ENCODE results near the gene RAD18. TPM values are rescaled to one million over a fixed set of nuclear protein-coding genes. Genes with fewer than 3 reads are reported as not detected.

Gene RAD18
- total RNA-seq, 3 donors from 2014 or later (not counting 1 experiment from before 2014, with no cell fraction given): 19.8 to 23.3 (median 22.5) TPM

DNA sequence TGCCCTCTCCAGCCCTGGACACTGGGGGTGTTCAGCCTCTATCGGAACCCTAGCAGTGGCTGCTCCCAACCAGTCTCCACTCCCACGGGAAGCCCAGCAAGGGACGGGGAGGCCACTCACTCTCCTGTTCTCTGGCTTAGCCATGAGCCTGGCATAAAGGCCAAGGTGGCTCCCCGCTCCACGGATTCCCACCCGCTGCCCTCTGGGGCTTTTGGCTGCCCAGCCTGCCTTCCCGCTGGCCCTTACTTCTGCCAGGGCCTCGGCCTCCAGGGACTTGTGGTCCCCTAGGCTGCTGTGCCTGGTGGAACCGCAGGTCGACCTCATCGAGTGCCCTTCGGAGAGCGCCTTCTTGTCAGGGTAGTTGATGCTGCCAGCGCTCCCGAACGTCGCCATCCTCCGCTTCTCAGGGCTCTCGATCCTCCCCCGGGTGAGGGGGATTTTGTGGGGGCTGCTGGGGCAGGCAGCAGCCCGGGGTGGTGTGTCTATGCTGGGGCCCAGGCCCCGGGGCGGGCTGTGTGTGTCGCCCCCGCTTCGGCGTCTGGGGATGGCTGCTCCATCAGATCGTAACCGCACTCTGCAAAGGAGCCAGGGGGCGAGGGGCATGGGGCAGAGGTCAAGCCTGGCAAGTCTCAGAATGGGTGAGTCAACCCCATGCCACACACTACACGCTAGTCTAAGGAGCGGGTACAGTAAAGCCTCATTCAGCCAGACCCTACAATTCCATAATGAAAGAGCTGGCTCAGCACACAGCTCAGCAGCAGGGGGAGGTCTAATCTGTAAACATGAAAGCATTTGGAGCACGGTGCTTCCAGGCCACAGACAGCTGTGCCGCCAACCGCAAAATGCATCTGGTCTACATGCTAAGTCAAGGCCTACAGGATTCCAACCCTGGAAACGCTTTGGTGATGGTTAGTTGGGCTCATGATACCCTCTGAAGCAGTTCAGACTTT lies 27.3 kb upstream of the RAD18 start:
- DNase-seq: no peak
- WGBS (ENCODE audit: insufficient coverage): 94% methylated on average over 36 of the region's 36 CpGs
- Histone ChIP-seq H3K9me3 (ENCODE audit: control insufficient read depth, insufficient read depth, low read length) (no peaks in the 10 kb centered on the region), H3K36me3 (ENCODE audit: control insufficient read depth, insufficient read depth, low read length) (no peaks in the 10 kb centered on the region), H3K27me3 (ENCODE audit: control insufficient read depth, insufficient read depth, low read length) (no peaks in the 10 kb centered on the region), H3K4me1 (ENCODE audit: control insufficient read depth, insufficient read depth, low read length) (peaks cover 5% of the 10 kb centered on the region), H3K4me3 (ENCODE audit: low read length) (no peak overlapping the region), H3K27ac (ENCODE audit: low read length) (no peak overlapping the region)
- Mint-ChIP-seq H3K9me3 (no peaks in the 10 kb centered on the region), H3K4me3 (no peak overlapping the region), H3K27me3 (ENCODE audit: low read depth in 2 of 2) (no peaks in the 10 kb centered on the region), H3K27ac (no peak overlapping the region), H3K36me3 (no peaks in the 10 kb centered on the region), H3K4me1 (no peaks in the 10 kb centered on the region)
- intact Hi-C loops (cut with micrococcal nuclease): no loop called here
- ATAC-seq: no peak
- TF ChIP-seq, protein P1, sequence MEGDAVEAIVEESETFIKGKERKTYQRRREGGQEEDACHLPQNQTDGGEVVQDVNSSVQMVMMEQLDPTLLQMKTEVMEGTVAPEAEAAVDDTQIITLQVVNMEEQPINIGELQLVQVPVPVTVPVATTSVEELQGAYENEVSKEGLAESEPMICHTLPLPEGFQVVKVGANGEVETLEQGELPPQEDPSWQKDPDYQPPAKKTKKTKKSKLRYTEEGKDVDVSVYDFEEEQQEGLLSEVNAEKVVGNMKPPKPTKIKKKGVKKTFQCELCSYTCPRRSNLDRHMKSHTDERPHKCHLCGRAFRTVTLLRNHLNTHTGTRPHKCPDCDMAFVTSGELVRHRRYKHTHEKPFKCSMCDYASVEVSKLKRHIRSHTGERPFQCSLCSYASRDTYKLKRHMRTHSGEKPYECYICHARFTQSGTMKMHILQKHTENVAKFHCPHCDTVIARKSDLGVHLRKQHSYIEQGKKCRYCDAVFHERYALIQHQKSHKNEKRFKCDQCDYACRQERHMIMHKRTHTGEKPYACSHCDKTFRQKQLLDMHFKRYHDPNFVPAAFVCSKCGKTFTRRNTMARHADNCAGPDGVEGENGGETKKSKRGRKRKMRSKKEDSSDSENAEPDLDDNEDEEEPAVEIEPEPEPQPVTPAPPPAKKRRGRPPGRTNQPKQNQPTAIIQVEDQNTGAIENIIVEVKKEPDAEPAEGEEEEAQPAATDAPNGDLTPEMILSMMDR (IDR thresholded peaks at IDR 0.05): no peak

DNA sequence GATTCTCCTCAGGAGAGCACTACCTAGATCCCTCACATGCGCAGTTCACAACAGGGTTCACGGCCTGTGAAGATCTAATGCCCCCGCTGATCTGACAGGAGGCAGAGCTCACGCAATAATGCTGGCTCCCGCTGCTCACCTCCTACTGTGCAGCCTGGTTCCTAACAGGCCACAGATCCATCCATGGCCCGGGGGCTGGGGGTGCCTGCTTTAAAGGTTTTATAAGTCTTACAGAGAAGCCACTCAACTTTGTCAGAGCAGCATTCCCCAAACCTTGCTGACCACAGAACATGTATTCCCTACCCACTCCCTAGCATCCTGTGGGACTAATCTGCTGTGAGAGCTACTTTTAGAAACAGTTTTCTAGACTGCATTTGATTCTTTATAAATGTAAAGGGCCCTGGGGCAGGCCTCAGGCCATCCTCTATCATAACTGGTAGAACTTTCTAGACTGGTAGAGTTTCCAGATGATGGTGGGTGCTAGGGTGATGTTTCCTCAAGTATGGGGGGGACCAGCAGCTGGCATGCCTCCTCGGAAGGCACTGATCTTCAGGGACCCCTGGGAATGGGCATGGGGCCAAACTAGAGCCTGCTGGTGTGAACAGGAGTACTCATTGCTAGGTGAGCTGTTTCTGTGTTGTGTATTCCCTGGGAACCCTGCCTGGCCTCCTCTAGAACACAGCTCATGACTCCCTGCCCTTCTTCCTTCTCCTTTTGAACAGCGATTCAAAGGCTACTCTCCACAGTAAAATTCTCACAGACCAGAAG lies 25.7 kb upstream of the RAD18 start:
- no peaks in the 10 kb centered on the region for H3K9me3 ChIP-seq (ENCODE audit: control insufficient read depth, insufficient read depth, low read length)
- 91% methylated on average over 7 of the region's 8 CpGs for WGBS (ENCODE audit: insufficient coverage)
- no peak for DNase-seq
- Mint-ChIP-seq H3K27me3 (ENCODE audit: low read depth in 2 of 2) (no peaks in the 10 kb centered on the region), H3K27ac (no peak overlapping the region), H3K36me3 (no peaks in the 10 kb centered on the region), H3K9me3 (no peaks in the 10 kb centered on the region), H3K4me3 (no peak overlapping the region), H3K4me1 (no peaks in the 10 kb centered on the region)
- TF ChIP-seq, protein P1 (IDR thresholded peaks at IDR 0.05): no peak
- no peak overlapping the region for H3K27ac ChIP-seq (ENCODE audit: low read length)
- peaks cover 5% of the 10 kb centered on the region for H3K4me1 ChIP-seq (ENCODE audit: control insufficient read depth, insufficient read depth, low read length)
- intact Hi-C loops (cut with micrococcal nuclease): loop anchor here (1.0 kb wide), 1 partner anchor 313 kb away; no protein-coding TSS in a partner anchor
- H3K27me3 ChIP-seq (ENCODE audit: control insufficient read depth, insufficient read depth, low read length): no peaks in the 10 kb centered on the region
- no peak for ATAC-seq
- no peaks in the 10 kb centered on the region for H3K36me3 ChIP-seq (ENCODE audit: control insufficient read depth, insufficient read depth, low read length)
- H3K4me3 ChIP-seq (ENCODE audit: low read length): no peak overlapping the region

DNA sequence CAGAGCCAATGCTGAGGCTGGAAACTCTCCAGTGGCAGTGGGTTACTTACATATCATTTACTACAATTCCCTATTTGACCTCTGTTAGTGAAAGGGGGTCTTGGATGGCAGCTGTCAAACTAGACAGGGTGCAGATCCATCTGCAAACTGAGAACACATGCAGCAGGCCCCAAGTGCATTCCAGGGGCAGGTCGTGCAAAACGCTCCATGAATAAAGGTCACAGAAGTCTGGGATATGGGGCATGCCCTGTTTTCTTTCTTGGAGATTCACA lies 25.0 kb upstream of the RAD18 start:
- 93% methylated on average over 2 of the region's 2 CpGs for WGBS (ENCODE audit: insufficient coverage)
- no peak overlapping the region for H3K27ac ChIP-seq (ENCODE audit: low read length)
- no peak overlapping the region for H3K4me3 ChIP-seq (ENCODE audit: low read length)
- H3K27ac Mint-ChIP-seq: no peak overlapping the region
- no peaks in the 10 kb centered on the region for H3K9me3 Mint-ChIP-seq
- no peaks in the 10 kb centered on the region for H3K9me3 ChIP-seq (ENCODE audit: control insufficient read depth, insufficient read depth, low read length)
- H3K27me3 ChIP-seq (ENCODE audit: control insufficient read depth, insufficient read depth, low read length): no peaks in the 10 kb centered on the region
- H3K36me3 ChIP-seq (ENCODE audit: control insufficient read depth, insufficient read depth, low read length): no peaks in the 10 kb centered on the region
- no peaks in the 10 kb centered on the region for H3K27me3 Mint-ChIP-seq (ENCODE audit: low read depth in 2 of 2)
- DNase-seq: no peak
- intact Hi-C loops (cut with micrococcal nuclease): loop anchor here (1.0 kb wide), 1 partner anchor 314 kb away; no protein-coding TSS in a partner anchor
- H3K4me1 Mint-ChIP-seq: no peaks in the 10 kb centered on the region
- TF ChIP-seq, protein P1 (IDR thresholded peaks at IDR 0.05): no peak
- peaks cover 5% of the 10 kb centered on the region for H3K4me1 ChIP-seq (ENCODE audit: control insufficient read depth, insufficient read depth, low read length)
- ATAC-seq: no peak
- H3K4me3 Mint-ChIP-seq: no peak overlapping the region
- no peaks in the 10 kb centered on the region for H3K36me3 Mint-ChIP-seq

All from natural killer cell (primary cell).